Gastroesophageal sphincter (tissue), 3 donors: ENCODE measurements around the gene DDX28.

ENCODE experiments used
- POLR2A ChIP-seq, 2 donors: fragments of 450-650 bp; IDR thresholded peaks; one replicate each; pipeline ENCODE4 v1.6.1; 2017; ENCODE audit warnings: antibody characterized with exemption in 2 of 2, mild to moderate bottlenecking in 2 of 2, moderate library complexity in 1 of 2
- TF ChIP-seq, protein P1 (sequence below), 4 experiments: fragments of 200-600 bp in 2 of 4; fragments of 450-650 bp in 2 of 4; sonication (generic) in 1 of 4; IDR thresholded peaks; one replicate each; pipeline ENCODE4 v1.5.1; 2017 to 2019; ENCODE audit warnings: antibody characterized with exemption in 4 of 4, mild to moderate bottlenecking in 2 of 4, moderate library complexity in 2 of 4

DNA sequence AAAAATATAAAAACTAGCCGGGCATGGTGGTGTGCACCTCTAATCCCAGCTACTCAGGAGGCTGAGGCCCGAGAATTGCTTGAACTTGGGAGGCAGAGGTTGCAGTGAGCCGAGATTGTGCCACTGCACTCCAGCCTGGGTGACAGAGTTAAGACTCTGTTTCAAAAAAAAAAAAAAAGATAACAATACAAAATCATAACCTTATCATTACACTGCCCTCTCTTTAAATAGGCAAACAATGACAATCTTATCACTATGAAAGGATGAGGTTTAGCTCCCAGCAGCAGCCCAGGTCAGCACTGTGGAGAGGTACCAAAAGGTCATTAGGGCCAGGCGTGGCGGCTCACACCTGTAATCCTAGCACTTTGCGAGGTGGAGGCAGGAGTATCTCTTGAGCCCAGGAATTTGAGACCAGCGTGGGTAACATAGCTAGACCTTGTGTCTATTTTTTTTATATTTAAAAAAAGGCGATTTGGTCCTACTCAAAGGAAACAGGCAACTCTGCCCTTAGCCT is 3.8 kb downstream of the DDX28 start:
- TF ChIP-seq, protein P1, sequence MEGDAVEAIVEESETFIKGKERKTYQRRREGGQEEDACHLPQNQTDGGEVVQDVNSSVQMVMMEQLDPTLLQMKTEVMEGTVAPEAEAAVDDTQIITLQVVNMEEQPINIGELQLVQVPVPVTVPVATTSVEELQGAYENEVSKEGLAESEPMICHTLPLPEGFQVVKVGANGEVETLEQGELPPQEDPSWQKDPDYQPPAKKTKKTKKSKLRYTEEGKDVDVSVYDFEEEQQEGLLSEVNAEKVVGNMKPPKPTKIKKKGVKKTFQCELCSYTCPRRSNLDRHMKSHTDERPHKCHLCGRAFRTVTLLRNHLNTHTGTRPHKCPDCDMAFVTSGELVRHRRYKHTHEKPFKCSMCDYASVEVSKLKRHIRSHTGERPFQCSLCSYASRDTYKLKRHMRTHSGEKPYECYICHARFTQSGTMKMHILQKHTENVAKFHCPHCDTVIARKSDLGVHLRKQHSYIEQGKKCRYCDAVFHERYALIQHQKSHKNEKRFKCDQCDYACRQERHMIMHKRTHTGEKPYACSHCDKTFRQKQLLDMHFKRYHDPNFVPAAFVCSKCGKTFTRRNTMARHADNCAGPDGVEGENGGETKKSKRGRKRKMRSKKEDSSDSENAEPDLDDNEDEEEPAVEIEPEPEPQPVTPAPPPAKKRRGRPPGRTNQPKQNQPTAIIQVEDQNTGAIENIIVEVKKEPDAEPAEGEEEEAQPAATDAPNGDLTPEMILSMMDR (IDR thresholded peaks at IDR 0.05): no peak
- no peak for TF ChIP-seq POLR2A (IDR thresholded peaks at IDR 0.05)
